Neural cell (in vitro differentiated cells): Measurements from ENCODE around the gene THUMPD3. TPM values are rescaled to one million over a fixed set of nuclear protein-coding genes. Genes with fewer than 3 reads are reported as not detected.

ENCODE experiments used
- H2AFZ ChIP-seq: fragments of 200-600, 300-800 bp; sonication (generic), shearing (Covaris generic); 2 replicates; pipeline ENCODE4 v1.6.0; 2014; ENCODE audit warnings: low read depth, mild to moderate bottlenecking, antibody characterized with exemption, low read length, moderate library complexity
- H3F3A ChIP-seq: fragments of 200-600 bp; shearing (Covaris generic); 2 replicates; pipeline ENCODE4 v1.6.1; 2016; ENCODE audit warnings: mild to moderate bottlenecking, moderate library complexity, mixed read lengths, antibody characterized with exemption, low read length; ENCODE audit not compliant: insufficient read depth, poor library complexity, severe bottlenecking
- H3K27ac ChIP-seq: fragments of 200-600, 300-800 bp; sonication (generic), shearing (Covaris generic); 2 replicates; pipeline ENCODE4 v1.5.1; 2014; ENCODE audit warnings: mild to moderate bottlenecking, low read length, moderate library complexity
- H3K27me3 ChIP-seq: fragments of 300-800, 200-600 bp; sonication (generic), shearing (Covaris generic); 2 replicates; pipeline ENCODE4 v1.6.0; 2014; ENCODE audit warnings: mild to moderate bottlenecking, low read depth, low read length, moderate library complexity; ENCODE audit not compliant: insufficient read depth
- H3K36me3 ChIP-seq: fragments of 300-800, 200-600 bp; sonication (generic), shearing (Covaris generic); 2 replicates; pipeline ENCODE4 v1.5.1; 2014; ENCODE audit warnings: mild to moderate bottlenecking, antibody characterized with exemption, low read length, moderate library complexity; ENCODE audit not compliant: insufficient read depth
- H3K4me2 ChIP-seq: fragments of 300-800, 200-600 bp; sonication (generic), shearing (Covaris generic); 2 replicates; pipeline ENCODE4 v1.6.0; 2014; ENCODE audit warnings: mild to moderate bottlenecking, low read length
- H3K4me3 ChIP-seq: fragments of 300-800, 200-600 bp; sonication (generic), shearing (Covaris generic); 2 replicates; pipeline ENCODE4 v1.5.1; 2014; ENCODE audit warnings: mild to moderate bottlenecking, low read length, moderate library complexity
- H3K79me2 ChIP-seq: fragments of 200-600 bp; shearing (Covaris generic); replicated peaks from 2 replicates; pipeline ENCODE4 v1.6.0; 2014; ENCODE audit warnings: mild to moderate bottlenecking, low read length, moderate library complexity; ENCODE audit not compliant: insufficient read depth
- H3K9ac ChIP-seq: fragments of 300-800, 200-600 bp; sonication (generic), shearing (Covaris generic); 2 replicates; pipeline ENCODE4 v1.6.1; 2016; ENCODE audit warnings: mild to moderate bottlenecking, low read length, mixed read lengths
- H3K9me2 ChIP-seq: fragments of 200-600 bp; shearing (Covaris generic); 2 replicates; pipeline ENCODE4 v1.6.1; 2016; ENCODE audit warnings: mild to moderate bottlenecking, low read length, mixed read lengths; ENCODE audit not compliant: insufficient read depth
- H3K9me3 ChIP-seq: fragments of 200-600, 300-800 bp; sonication (generic), shearing (Covaris generic); 2 replicates; pipeline ENCODE4 v1.6.1; 2016; ENCODE audit warnings: mild to moderate bottlenecking, mixed run types, low read length, moderate library complexity, mixed read lengths
- H4K20me1 ChIP-seq: fragments of 200-600 bp; shearing (Covaris generic); 2 replicates; pipeline ENCODE4 v1.6.1; 2016; ENCODE audit warnings: mild to moderate bottlenecking, mixed run types; ENCODE audit not compliant: insufficient read depth
- EP300 ChIP-seq: fragments of 450-650 bp; conservative IDR thresholded peaks from 2 replicates; pipeline ENCODE4 v1.6.1; 2014; ENCODE audit warnings: antibody characterized with exemption, mild to moderate bottlenecking, moderate library complexity; ENCODE audit not compliant: poor library complexity, severe bottlenecking
- EZH2 ChIP-seq: fragments of 200-600, 300-800 bp; shearing (Covaris generic), sonication (generic); IDR thresholded peaks from 2 replicates; pipeline ENCODE4 v1.6.1; 2014; ENCODE audit warnings: antibody characterized with exemption, low read length, borderline replicate concordance, mild to moderate bottlenecking; ENCODE audit not compliant: insufficient read depth, poor library complexity, severe bottlenecking
- MXI1 ChIP-seq: fragments of 450-650 bp; conservative IDR thresholded peaks from 2 replicates; pipeline ENCODE4 v1.6.1; 2014; ENCODE audit warnings: antibody characterized with exemption, mild to moderate bottlenecking; ENCODE audit not compliant: poor library complexity, severe bottlenecking
- POLR2AphosphoS5 ChIP-seq: IDR thresholded peaks from 2 replicates; pipeline ENCODE4 v1.6.1; 2012
- RAD21 ChIP-seq: fragments of 450-650 bp; conservative IDR thresholded peaks from 2 replicates; pipeline ENCODE4 v1.6.1; 2014; ENCODE audit warnings: antibody characterized with exemption, mild to moderate bottlenecking, moderate library complexity
- SMC3 ChIP-seq: fragments of 450-650 bp; conservative IDR thresholded peaks from 2 replicates; pipeline ENCODE4 v1.6.1; 2014; ENCODE audit warnings: antibody characterized with exemption, mild to moderate bottlenecking, moderate library complexity; ENCODE audit not compliant: poor library complexity
- TAF1 ChIP-seq: IDR thresholded peaks from 2 replicates; pipeline ENCODE4 v1.6.1; 2012; ENCODE audit warnings: low read depth
- polyA plus RNA-seq: library from polyadenylated mRNA; depleted of rRNA; stranded (reverse); fragments of >200 nt; gene quantifications from 2 replicates; pipeline ENCODE4 v1.2.3, GENCODE V29; 2014
- TF ChIP-seq, protein P1 (sequence below): IDR thresholded peaks from 2 replicates; pipeline ENCODE4 v1.6.1; 2012; ENCODE audit warnings: borderline replicate concordance
- TF ChIP-seq, protein P2 (sequence below): fragments of 450-650 bp; IDR thresholded peaks from 2 replicates; pipeline ENCODE4 v1.5.1; 2014; ENCODE audit warnings: antibody characterized with exemption, mild to moderate bottlenecking, moderate library complexity; ENCODE audit not compliant: poor library complexity, severe bottlenecking

The THUMPD3 gene
- polyA plus RNA-seq, 1 donor from 2014 or later = 32.6 TPM

DNA sequence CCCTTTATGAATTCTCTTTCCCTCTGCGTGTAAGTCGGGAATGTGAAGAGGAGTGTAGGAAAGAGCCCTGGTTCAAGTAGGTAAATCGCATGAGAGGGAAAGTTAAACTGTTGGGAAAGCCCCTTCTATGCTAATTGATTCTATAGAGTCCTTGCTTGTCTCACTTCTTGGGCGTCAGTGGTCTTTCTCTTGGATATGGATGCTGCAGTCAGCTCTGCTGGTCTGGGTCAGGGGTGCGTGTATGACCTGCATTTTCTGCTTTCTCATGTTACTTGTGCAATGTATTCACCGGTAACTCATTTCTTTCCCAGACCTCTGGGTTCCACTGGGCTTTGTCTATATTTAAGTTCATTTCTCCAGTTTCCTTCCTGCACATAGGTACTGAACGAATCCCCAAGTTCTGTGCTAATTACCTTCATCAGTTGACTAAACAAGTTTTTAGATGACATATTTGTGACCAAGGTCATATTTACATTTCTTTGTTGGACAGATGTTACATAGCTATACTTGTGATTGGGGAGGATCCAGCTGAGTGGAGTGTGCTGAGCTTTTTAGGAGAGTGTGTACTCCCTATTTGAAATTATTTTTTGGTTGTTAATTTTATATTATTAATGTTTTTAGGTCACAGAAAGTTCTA, 36.0 kb downstream of the THUMPD3 start:
- Histone ChIP-seq H3F3A (peaks cover 10% of the 10 kb centered on the region), H3K36me3 (no peaks in the 10 kb centered on the region), H3K27me3 (no peaks in the 10 kb centered on the region), H2AFZ (no peak overlapping the region), H3K9me2 (no peaks in the 10 kb centered on the region), H3K27ac (peak overlapping the region; percentile 91), H3K9ac (peak overlapping the region; percentile 97), H3K9me3 (no peaks in the 10 kb centered on the region), H3K4me2 (peak overlapping the region; percentile 94), H3K79me2 (peaks cover 85% of the 10 kb centered on the region), H4K20me1 (peaks cover 12% of the 10 kb centered on the region), H3K4me3 (peak overlapping the region; percentile 86)
- TF ChIP-seq RAD21 = no peak
- TF ChIP-seq SMC3 = no peak
- TF ChIP-seq, protein P1, sequence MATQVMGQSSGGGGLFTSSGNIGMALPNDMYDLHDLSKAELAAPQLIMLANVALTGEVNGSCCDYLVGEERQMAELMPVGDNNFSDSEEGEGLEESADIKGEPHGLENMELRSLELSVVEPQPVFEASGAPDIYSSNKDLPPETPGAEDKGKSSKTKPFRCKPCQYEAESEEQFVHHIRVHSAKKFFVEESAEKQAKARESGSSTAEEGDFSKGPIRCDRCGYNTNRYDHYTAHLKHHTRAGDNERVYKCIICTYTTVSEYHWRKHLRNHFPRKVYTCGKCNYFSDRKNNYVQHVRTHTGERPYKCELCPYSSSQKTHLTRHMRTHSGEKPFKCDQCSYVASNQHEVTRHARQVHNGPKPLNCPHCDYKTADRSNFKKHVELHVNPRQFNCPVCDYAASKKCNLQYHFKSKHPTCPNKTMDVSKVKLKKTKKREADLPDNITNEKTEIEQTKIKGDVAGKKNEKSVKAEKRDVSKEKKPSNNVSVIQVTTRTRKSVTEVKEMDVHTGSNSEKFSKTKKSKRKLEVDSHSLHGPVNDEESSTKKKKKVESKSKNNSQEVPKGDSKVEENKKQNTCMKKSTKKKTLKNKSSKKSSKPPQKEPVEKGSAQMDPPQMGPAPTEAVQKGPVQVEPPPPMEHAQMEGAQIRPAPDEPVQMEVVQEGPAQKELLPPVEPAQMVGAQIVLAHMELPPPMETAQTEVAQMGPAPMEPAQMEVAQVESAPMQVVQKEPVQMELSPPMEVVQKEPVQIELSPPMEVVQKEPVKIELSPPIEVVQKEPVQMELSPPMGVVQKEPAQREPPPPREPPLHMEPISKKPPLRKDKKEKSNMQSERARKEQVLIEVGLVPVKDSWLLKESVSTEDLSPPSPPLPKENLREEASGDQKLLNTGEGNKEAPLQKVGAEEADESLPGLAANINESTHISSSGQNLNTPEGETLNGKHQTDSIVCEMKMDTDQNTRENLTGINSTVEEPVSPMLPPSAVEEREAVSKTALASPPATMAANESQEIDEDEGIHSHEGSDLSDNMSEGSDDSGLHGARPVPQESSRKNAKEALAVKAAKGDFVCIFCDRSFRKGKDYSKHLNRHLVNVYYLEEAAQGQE = no peak
- peak; percentile 22 for TF ChIP-seq TAF1
- no peak for TF ChIP-seq EZH2
- TF ChIP-seq, protein P2, sequence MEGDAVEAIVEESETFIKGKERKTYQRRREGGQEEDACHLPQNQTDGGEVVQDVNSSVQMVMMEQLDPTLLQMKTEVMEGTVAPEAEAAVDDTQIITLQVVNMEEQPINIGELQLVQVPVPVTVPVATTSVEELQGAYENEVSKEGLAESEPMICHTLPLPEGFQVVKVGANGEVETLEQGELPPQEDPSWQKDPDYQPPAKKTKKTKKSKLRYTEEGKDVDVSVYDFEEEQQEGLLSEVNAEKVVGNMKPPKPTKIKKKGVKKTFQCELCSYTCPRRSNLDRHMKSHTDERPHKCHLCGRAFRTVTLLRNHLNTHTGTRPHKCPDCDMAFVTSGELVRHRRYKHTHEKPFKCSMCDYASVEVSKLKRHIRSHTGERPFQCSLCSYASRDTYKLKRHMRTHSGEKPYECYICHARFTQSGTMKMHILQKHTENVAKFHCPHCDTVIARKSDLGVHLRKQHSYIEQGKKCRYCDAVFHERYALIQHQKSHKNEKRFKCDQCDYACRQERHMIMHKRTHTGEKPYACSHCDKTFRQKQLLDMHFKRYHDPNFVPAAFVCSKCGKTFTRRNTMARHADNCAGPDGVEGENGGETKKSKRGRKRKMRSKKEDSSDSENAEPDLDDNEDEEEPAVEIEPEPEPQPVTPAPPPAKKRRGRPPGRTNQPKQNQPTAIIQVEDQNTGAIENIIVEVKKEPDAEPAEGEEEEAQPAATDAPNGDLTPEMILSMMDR = no peak
- no peak for TF ChIP-seq EP300
- TF ChIP-seq POLR2AphosphoS5 = no peak
- peak; percentile 18 for TF ChIP-seq MXI1

DNA sequence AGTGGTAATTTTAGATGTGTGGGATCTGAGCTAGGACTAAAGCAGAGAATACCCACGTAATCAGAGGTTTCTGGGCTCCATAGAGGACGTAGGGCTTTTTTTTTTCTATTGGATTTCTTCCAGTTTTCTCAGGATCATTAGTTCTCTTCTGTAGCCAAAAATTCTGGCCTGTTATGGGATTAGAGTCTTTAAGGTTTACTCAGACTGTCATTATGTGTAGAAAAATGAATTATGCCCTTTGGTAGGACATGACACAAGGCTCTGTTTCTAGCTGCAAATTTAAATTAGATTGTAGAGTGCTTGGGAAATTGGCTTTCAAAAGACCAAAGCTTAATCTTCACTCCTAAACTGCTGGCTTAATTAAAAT, 36.5 kb downstream of the THUMPD3 start:
- peaks cover 12% of the 10 kb centered on the region for H4K20me1 ChIP-seq
- no peak for TF ChIP-seq RAD21
- TF ChIP-seq, protein P1 = no peak
- no peak for TF ChIP-seq EZH2
- no peak for TF ChIP-seq POLR2AphosphoS5
- TF ChIP-seq TAF1 = no peak
- no peak for TF ChIP-seq MXI1
- TF ChIP-seq SMC3 = no peak
- TF ChIP-seq EP300 = no peak
- TF ChIP-seq, protein P2 = no peak
- peak overlapping the region; percentile 86 for H3K4me3 ChIP-seq
- H3K36me3 ChIP-seq = no peaks in the 10 kb centered on the region
- H3K27ac ChIP-seq = peak overlapping the region; percentile 91
- H3K9me2 ChIP-seq = no peaks in the 10 kb centered on the region
- no peaks in the 10 kb centered on the region for H3K27me3 ChIP-seq
- H3K9ac ChIP-seq = peak overlapping the region; percentile 97
- H3K4me2 ChIP-seq = peak overlapping the region; percentile 94
- peaks cover 85% of the 10 kb centered on the region for H3K79me2 ChIP-seq
- no peaks in the 10 kb centered on the region for H3K9me3 ChIP-seq
- H2AFZ ChIP-seq = no peak overlapping the region
- peaks cover 15% of the 10 kb centered on the region for H3F3A ChIP-seq
